ENCODE results near the gene CNPY3. TPM values are rescaled to one million over a fixed set of nuclear protein-coding genes. Genes with fewer than 3 reads are reported as not detected.
A peak's percentile ranks its signal among the peaks of the same experiment; 100 is the strongest.
"Not testable (repeated sequence)": the region's sequence is repeated elsewhere in the genome, so short reads cannot be mapped to it uniquely, and the experiment has no call there.

Gene CNPY3
- total RNA-seq, 1 donor from 2014 or later, result 57.6 TPM

DNA sequence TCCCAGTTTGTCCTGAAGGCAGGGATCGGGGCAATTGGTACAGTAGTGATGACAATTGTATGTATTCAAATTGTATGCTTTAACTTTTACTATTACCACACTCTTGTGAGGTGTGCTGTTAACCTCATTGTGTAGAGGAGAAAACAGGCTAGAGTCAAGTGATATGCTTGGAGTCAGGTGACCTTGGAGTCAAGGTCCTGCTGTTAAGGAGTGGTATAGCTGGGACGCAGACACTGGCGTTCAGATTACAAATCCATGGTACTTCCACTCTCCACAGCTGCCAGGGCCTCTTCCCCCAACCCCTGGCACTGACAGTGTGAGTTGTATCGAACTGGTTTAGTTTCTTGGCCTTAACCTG lies 10.5 kb downstream of the CNPY3 start:
- TF ChIP-seq, protein P1, sequence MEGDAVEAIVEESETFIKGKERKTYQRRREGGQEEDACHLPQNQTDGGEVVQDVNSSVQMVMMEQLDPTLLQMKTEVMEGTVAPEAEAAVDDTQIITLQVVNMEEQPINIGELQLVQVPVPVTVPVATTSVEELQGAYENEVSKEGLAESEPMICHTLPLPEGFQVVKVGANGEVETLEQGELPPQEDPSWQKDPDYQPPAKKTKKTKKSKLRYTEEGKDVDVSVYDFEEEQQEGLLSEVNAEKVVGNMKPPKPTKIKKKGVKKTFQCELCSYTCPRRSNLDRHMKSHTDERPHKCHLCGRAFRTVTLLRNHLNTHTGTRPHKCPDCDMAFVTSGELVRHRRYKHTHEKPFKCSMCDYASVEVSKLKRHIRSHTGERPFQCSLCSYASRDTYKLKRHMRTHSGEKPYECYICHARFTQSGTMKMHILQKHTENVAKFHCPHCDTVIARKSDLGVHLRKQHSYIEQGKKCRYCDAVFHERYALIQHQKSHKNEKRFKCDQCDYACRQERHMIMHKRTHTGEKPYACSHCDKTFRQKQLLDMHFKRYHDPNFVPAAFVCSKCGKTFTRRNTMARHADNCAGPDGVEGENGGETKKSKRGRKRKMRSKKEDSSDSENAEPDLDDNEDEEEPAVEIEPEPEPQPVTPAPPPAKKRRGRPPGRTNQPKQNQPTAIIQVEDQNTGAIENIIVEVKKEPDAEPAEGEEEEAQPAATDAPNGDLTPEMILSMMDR (conservative IDR thresholded peaks at IDR 0.05), result no peak
- no peaks in the 10 kb centered on the region for H3K27me3 Mint-ChIP-seq
- no peak overlapping the region for H3K27ac Mint-ChIP-seq
- H3K4me3 Mint-ChIP-seq, result no peak overlapping the region
- H3K4me1 Mint-ChIP-seq (ENCODE audit: unreplicated experiment), result no peaks in the 10 kb centered on the region
- peaks cover 11% of the 10 kb centered on the region for H3K36me3 Mint-ChIP-seq
- H3K9me3 Mint-ChIP-seq, result no peaks in the 10 kb centered on the region
- no peak for DNase-seq (ENCODE audit: extremely low spot score, unreplicated experiment)

DNA sequence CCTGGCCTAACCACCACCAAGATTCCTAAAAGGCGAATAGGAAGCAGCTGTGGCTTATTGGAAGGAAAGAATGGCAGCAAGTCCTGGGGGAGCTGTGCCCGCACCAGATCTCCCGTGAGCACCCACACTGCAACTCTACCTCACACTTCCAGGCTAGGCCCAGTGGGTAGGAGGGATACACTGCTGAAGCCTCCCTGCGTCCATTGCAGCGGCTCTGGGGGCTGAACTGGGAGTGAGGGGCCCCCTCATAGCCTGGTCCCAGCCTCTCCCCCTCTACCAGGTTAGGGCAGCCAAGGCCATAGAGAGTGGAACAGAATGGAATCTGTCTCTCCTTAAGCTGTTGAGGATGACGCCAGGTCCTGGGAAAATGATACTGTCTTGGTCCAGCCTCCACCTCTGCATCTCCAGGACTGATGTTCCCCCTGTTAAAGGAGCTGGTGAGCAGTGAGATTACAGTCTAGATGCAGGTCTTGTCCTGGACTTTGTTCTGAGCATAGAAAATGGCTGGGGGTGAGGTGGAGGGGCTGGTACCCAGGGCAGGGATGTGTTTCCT lies 11.3 kb downstream of the CNPY3 start:
- Mint-ChIP-seq H3K4me3 (no peak overlapping the region), H3K4me1 (ENCODE audit: unreplicated experiment) (no peaks in the 10 kb centered on the region), H3K27ac (no peak overlapping the region), H3K36me3 (peaks cover 11% of the 10 kb centered on the region), H3K9me3 (no peaks in the 10 kb centered on the region), H3K27me3 (no peaks in the 10 kb centered on the region)
- TF ChIP-seq, protein P1 (conservative IDR thresholded peaks at IDR 0.05), result no peak
- no peak for DNase-seq (ENCODE audit: extremely low spot score, unreplicated experiment)

DNA sequence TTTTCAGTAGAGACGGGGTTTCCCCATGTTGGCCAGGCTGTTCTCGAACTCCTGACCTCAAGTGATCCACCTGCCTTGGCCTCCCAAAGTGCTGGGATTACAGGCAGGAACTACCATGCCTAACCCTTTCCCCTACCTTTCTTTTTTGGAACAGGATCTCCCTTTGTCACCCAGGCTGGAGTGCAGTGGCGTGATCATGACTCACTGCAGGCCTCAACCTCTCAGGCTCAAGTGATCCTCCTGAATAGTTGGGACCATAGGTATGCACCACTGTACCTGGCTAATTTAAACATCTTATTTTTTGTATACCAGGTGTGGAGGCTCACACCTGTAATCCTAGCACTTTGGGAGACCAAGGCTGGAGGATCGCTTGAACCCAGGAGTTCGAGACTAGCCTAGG lies 12.1 kb downstream of the CNPY3 start:
- DNase-seq (ENCODE audit: extremely low spot score, unreplicated experiment); H3K4me3 Mint-ChIP-seq; H3K4me1 Mint-ChIP-seq (ENCODE audit: unreplicated experiment); H3K36me3 Mint-ChIP-seq; H3K27me3 Mint-ChIP-seq; H3K27ac Mint-ChIP-seq; H3K9me3 Mint-ChIP-seq: not testable (repeated sequence)

DNA sequence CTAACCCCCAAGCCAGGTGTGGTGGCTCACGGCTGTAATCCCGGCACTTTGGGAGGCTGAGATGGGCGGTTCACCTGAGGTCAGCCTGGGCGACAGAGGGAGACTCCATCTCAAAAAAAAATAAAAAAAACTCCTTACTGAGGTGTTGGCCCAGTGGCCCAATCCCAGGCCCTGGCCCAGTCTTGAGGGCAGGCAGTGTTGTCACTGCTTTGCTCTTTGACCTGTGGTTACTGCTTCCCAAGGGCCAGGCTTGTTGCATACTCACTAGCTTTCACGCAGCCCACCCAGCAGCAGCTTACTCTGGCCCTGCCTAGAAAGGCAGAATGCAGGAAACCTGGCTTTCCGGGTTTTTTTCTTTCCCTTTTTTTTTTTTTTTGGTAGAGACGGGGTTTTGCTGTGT lies 13.2 kb downstream of the CNPY3 start:
- Mint-ChIP-seq H3K36me3 (peaks cover 4% of the 10 kb centered on the region), H3K27me3 (no peaks in the 10 kb centered on the region), H3K27ac (peak overlapping the region; percentile 23), H3K4me3 (no peak overlapping the region), H3K9me3 (no peaks in the 10 kb centered on the region), H3K4me1 (ENCODE audit: unreplicated experiment) (no peaks in the 10 kb centered on the region)
- TF ChIP-seq, protein P1 (conservative IDR thresholded peaks at IDR 0.05), result no peak
- no peak for DNase-seq (ENCODE audit: extremely low spot score, unreplicated experiment)

DNA sequence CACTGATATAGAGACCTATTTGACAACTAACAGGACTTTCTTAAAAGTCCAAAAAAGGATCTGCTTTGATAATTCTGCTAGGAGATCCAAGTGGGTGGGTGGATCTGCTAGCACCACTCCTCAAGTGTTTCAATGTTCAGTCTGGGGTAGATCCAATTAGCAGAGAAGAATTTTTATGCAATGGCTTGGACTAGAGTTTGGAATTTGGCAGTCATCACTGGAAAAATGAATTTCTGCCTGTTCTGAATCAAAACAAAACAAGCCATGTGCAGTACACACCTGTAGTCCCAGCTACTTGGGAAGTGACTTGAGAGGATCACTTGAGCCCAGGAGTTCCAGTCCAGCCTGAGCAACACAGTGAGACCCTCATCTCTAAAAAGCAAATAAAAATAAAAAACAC lies 18.7 kb downstream of the CNPY3 start:
- DNase-seq (ENCODE audit: extremely low spot score, unreplicated experiment), result no peak
- no peaks in the 10 kb centered on the region for H3K36me3 Mint-ChIP-seq
- H3K9me3 Mint-ChIP-seq, result no peaks in the 10 kb centered on the region
- H3K27me3 Mint-ChIP-seq, result no peaks in the 10 kb centered on the region
- no peak overlapping the region for H3K27ac Mint-ChIP-seq
- H3K4me1 Mint-ChIP-seq (ENCODE audit: unreplicated experiment), result peaks cover 4% of the 10 kb centered on the region
- TF ChIP-seq, protein P1 (conservative IDR thresholded peaks at IDR 0.05), result no peak
- no peak overlapping the region for H3K4me3 Mint-ChIP-seq

DNA sequence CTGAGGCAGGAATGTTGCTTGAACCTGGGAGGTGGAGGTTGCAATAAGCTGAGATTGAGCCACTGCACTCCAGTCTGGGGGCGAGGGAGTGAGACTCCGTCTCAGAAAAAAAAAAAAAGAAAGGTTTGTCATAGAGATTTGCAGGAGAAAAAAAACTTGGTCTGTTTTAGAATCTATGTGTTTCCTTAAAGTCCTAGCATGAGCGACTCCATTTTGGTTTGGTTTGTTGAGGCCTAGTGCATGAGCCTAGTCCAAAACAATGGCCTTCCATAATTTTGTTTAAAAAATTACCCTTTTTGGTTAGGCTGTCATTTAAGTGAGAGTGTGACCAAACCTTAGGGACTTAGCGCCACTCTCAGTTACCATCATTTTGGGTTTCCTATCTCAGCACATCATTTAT lies 23.1 kb downstream of the CNPY3 start:
- H3K27me3 Mint-ChIP-seq, result no peaks in the 10 kb centered on the region
- no peak overlapping the region for H3K4me3 Mint-ChIP-seq
- no peaks in the 10 kb centered on the region for H3K9me3 Mint-ChIP-seq
- H3K36me3 Mint-ChIP-seq, result no peaks in the 10 kb centered on the region
- H3K4me1 Mint-ChIP-seq (ENCODE audit: unreplicated experiment), result peaks cover 4% of the 10 kb centered on the region
- no peak overlapping the region for H3K27ac Mint-ChIP-seq
- DNase-seq (ENCODE audit: extremely low spot score, unreplicated experiment), result no peak
- TF ChIP-seq, protein P1 (conservative IDR thresholded peaks at IDR 0.05), result no peak

DNA sequence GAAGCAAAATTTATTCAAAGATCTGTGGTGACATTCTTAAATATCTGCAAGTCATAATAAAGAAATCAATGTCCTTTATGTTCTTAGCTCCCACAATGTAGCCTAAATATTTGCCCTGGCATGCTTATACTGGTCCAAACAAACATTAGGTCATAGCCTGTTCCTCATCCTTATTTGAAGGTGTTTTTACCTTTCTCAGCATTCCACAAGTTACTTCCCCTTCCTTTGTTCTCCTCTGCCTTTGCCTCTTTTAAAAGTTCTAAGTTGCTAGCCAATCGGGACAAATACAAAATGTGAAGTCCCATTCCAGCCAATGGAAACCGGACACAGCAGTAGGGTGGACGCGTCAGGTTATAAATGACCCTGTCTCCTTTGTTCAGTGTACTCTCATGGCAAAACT lies 25.1 kb downstream of the CNPY3 start:
- not testable (repeated sequence) for H3K9me3 Mint-ChIP-seq; DNase-seq (ENCODE audit: extremely low spot score, unreplicated experiment); H3K27me3 Mint-ChIP-seq; H3K36me3 Mint-ChIP-seq; H3K4me1 Mint-ChIP-seq (ENCODE audit: unreplicated experiment); H3K4me3 Mint-ChIP-seq; H3K27ac Mint-ChIP-seq

Data from type B pancreatic cell (in vitro differentiated cells).